Neuronal stem cell (in vitro differentiated cells): ENCODE results near the gene TRIM9.
A peak's percentile ranks its signal among the peaks of the same experiment; 100 is the strongest.

Experiments
- DNase-seq: peaks from one replicate; pipeline ENCODE4 v3.0.0-alpha.2; 2013; ENCODE audit warnings: low spot score
- H2AFZ ChIP-seq: one replicate; pipeline ENCODE4 v1.6.1; 2013; ENCODE audit warnings: mild to moderate bottlenecking, low read length, inconsistent platforms
- H2AK5ac ChIP-seq: 2 replicates; pipeline ENCODE4 v1.6.1; 2013; ENCODE audit warnings: low read depth, mild to moderate bottlenecking, inconsistent platforms, low read length, moderate library complexity, mixed read lengths
- H2BK120ac ChIP-seq: 2 replicates; pipeline ENCODE4 v1.6.1; 2013; ENCODE audit warnings: low read depth, mild to moderate bottlenecking, inconsistent platforms, low read length, moderate library complexity, mixed read lengths
- H2BK12ac ChIP-seq: one replicate; pipeline ENCODE4 v1.6.1; 2013; ENCODE audit warnings: low read length, inconsistent platforms
- H2BK15ac ChIP-seq: 2 replicates; pipeline ENCODE4 v1.6.1; 2013; ENCODE audit warnings: mild to moderate bottlenecking, low read length, inconsistent platforms, mixed read lengths
- H2BK5ac ChIP-seq: one replicate; pipeline ENCODE4 v1.6.1; 2013; ENCODE audit warnings: inconsistent platforms, mild to moderate bottlenecking, low read length, moderate library complexity
- H3K14ac ChIP-seq: one replicate; pipeline ENCODE4 v1.6.1; 2013; ENCODE audit warnings: low read length, inconsistent platforms
- H3K18ac ChIP-seq: 2 replicates; pipeline ENCODE4 v1.6.1; 2013; ENCODE audit warnings: low read length, inconsistent platforms
- H3K23ac ChIP-seq: 2 replicates; pipeline ENCODE4 v1.6.1; 2013; ENCODE audit warnings: low read depth, mild to moderate bottlenecking, mixed read lengths, low read length, inconsistent platforms; ENCODE audit not compliant: poor library complexity
- H3K27ac ChIP-seq: replicated peaks from 3 replicates; pipeline ENCODE4 v1.5.1; 2013; ENCODE audit warnings: low read length, inconsistent platforms
- H3K27me3 ChIP-seq, 3 experiments: 2 replicates each; pipeline ENCODE4 v1.6.1; 2013; ENCODE audit warnings: low read length in 3 of 3, mild to moderate bottlenecking in 2 of 3, inconsistent platforms in 1 of 3, low read depth in 1 of 3, mixed read lengths in 1 of 3, moderate library complexity in 1 of 3; ENCODE audit not compliant: control insufficient read depth in 3 of 3, insufficient read depth in 3 of 3
- H3K36me3 ChIP-seq, 2 donors: replicated peaks in 1 of 2; 2 replicates each; pipeline ENCODE4 v1.6.1; 2013; ENCODE audit warnings: low read length in 2 of 2; ENCODE audit not compliant: control insufficient read depth in 2 of 2, insufficient read depth in 2 of 2
- H3K4ac ChIP-seq: 2 replicates; pipeline ENCODE4 v1.6.1; 2013; ENCODE audit warnings: inconsistent platforms, mild to moderate bottlenecking, low read length, moderate library complexity
- H3K4me1 ChIP-seq, 2 donors: 1 replicate in 1 of 2; 2 replicates in 1 of 2; pipeline ENCODE4 v1.6.1; 2013; ENCODE audit warnings: low read length in 2 of 2, low read depth in 1 of 2; ENCODE audit not compliant: control insufficient read depth in 2 of 2, insufficient read depth in 1 of 2
- H3K4me2 ChIP-seq: one replicate; pipeline ENCODE4 v1.6.1; 2013; ENCODE audit warnings: mild to moderate bottlenecking, low read length, inconsistent platforms; ENCODE audit not compliant: insufficient read depth, poor library complexity, severe bottlenecking
- H3K4me3 ChIP-seq, 2 donors: 2 replicates each; pipeline ENCODE4 v1.5.1; 2013; ENCODE audit warnings: low read length in 2 of 2, mild to moderate bottlenecking in 2 of 2, inconsistent platforms in 1 of 2, moderate library complexity in 1 of 2
- H3K79me1 ChIP-seq: one replicate; pipeline ENCODE4 v1.6.1; 2013; ENCODE audit warnings: low read depth, mild to moderate bottlenecking, inconsistent platforms, low read length, moderate library complexity
- H3K9ac ChIP-seq: one replicate; pipeline ENCODE4 v1.6.1; 2013; ENCODE audit warnings: mild to moderate bottlenecking, low read depth, low read length, inconsistent platforms; ENCODE audit not compliant: poor library complexity
- H3K9me3 ChIP-seq, 2 donors: replicated peaks in 1 of 2; 2 replicates each; pipeline versions ENCODE3 to v1.6.1; 2013; ENCODE audit warnings: low read length in 2 of 2, mild to moderate bottlenecking in 2 of 2, inconsistent platforms in 1 of 2, low read depth in 1 of 2, mixed read lengths in 1 of 2, moderate library complexity in 1 of 2; ENCODE audit not compliant: control insufficient read depth in 2 of 2, insufficient read depth in 1 of 2
- H4K8ac ChIP-seq: one replicate; pipeline ENCODE4 v1.6.1; 2013; ENCODE audit warnings: low read depth, mild to moderate bottlenecking, inconsistent platforms, low read length, moderate library complexity
- H4K91ac ChIP-seq: one replicate; pipeline ENCODE4 v1.6.1; 2013; ENCODE audit warnings: low read length, low read depth, mild to moderate bottlenecking, inconsistent platforms; ENCODE audit not compliant: poor library complexity
- WGBS, 2 donors: extraction: QIAGEN DNeasy Blood & Tissue Kit; methylation state at CpG; one replicate each; pipeline ENCODE4 v1.1.7; 2013; ENCODE audit warnings: missing lambda C conversion rate in 2 of 2, mixed read lengths in 1 of 2; ENCODE audit not compliant: insufficient read length in 2 of 2, insufficient replicate concordance in 1 of 2; ENCODE audit errors: extremely low coverage in 2 of 2; 5-methylcytosine and 5-hydroxymethylcytosine counted together

The TRIM9 gene

GRCh38 chr14:51014086-51014485 lies 80.8 kb downstream of the TRIM9 start:
- no peak overlapping the region for H3K4me3 ChIP-seq
- no peak overlapping the region for H3K9ac ChIP-seq
- no CpG with 5 or more reads among the region's 2 CpGs for WGBS, 2 donors
- H2BK5ac ChIP-seq = no peak overlapping the region
- no peak overlapping the region for H3K27ac ChIP-seq
- DNase-seq = no peak
- H3K4me1 ChIP-seq = peaks cover 0 to 3% of the 10 kb centered on the region in 2 donors
- no peak overlapping the region for H3K4me2 ChIP-seq
- H3K14ac ChIP-seq = no peak overlapping the region
- no peak overlapping the region for H3K23ac ChIP-seq
- peaks cover 0 to under 1% of the 10 kb centered on the region in 2 donors for H3K36me3 ChIP-seq
- H3K79me1 ChIP-seq = no peaks in the 10 kb centered on the region
- H3K18ac ChIP-seq = no peak overlapping the region
- no peak overlapping the region for H2BK120ac ChIP-seq
- H2BK12ac ChIP-seq = no peak overlapping the region
- no peak overlapping the region for H4K8ac ChIP-seq
- no peak overlapping the region for H3K4ac ChIP-seq
- H2AK5ac ChIP-seq = no peak overlapping the region
- H4K91ac ChIP-seq = no peak overlapping the region
- H2BK15ac ChIP-seq = no peak overlapping the region
- H3K9me3 ChIP-seq = no peaks in the 10 kb centered on the region
- H3K27me3 ChIP-seq = no peaks in the 10 kb centered on the region
- no peak overlapping the region for H2AFZ ChIP-seq

DNA sequence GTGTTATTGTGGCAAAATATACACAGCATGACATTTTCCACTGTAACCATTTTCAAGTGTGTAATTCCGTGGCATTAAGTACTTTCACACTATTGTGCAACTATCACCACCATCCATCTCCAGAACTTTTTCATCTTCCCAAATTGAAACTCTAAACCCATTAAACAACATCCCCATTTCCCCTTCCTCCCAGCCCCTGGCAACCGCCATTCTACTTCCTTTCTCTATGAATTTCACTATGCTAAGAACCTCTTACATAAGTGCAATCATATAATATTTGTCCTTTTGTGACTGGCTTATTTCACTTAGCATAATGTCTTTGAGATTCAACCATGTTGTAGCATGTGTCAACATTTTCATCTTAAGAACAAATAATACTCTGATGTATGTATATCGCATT lies 82.8 kb downstream of the TRIM9 start:
- no peaks in the 10 kb centered on the region for H3K9me3 ChIP-seq
- H2BK120ac ChIP-seq = no peak overlapping the region
- peaks cover 5 to 7% of the 10 kb centered on the region in 2 donors for H3K4me1 ChIP-seq
- no peak overlapping the region for H3K23ac ChIP-seq
- no peak overlapping the region for H2BK5ac ChIP-seq
- H3K4me2 ChIP-seq = no peak overlapping the region
- H2BK15ac ChIP-seq = no peak overlapping the region
- H3K14ac ChIP-seq = no peak overlapping the region
- peaks cover 0 to 5% of the 10 kb centered on the region in 2 donors for H3K36me3 ChIP-seq
- H3K79me1 ChIP-seq = no peaks in the 10 kb centered on the region
- H4K8ac ChIP-seq = no peak overlapping the region
- H2AFZ ChIP-seq = no peak overlapping the region
- no peak overlapping the region for H3K27ac ChIP-seq
- no peak overlapping the region for H3K18ac ChIP-seq
- no peaks in the 10 kb centered on the region for H3K27me3 ChIP-seq
- H2AK5ac ChIP-seq = no peak overlapping the region
- H3K4me3 ChIP-seq = no peak overlapping the region
- H3K9ac ChIP-seq = no peak overlapping the region
- no peak overlapping the region for H3K4ac ChIP-seq
- no peak overlapping the region for H2BK12ac ChIP-seq
- WGBS, 2 donors = no CpG with 5 or more reads among the region's 3 CpGs
- DNase-seq = no peak
- H4K91ac ChIP-seq = no peak overlapping the region

- no peak overlapping the region for H3K18ac ChIP-seq
- no peak for DNase-seq
- H2AK5ac ChIP-seq = no peak overlapping the region
- no peak overlapping the region for H3K4me3 ChIP-seq
- no peak overlapping the region for H2AFZ ChIP-seq
- peaks cover 15 to 27% of the 10 kb centered on the region in 2 donors for H3K4me1 ChIP-seq
- H2BK12ac ChIP-seq = no peak overlapping the region
- no peak overlapping the region for H2BK5ac ChIP-seq
- H3K36me3 ChIP-seq = peaks cover 0 to 5% of the 10 kb centered on the region in 2 donors
- no peaks in the 10 kb centered on the region for H3K27me3 ChIP-seq
- no peak overlapping the region for H4K91ac ChIP-seq
- H3K9ac ChIP-seq = no peak overlapping the region
- no peaks in the 10 kb centered on the region for H3K79me1 ChIP-seq
- H2BK15ac ChIP-seq = no peak overlapping the region
- no peaks in the 10 kb centered on the region for H3K9me3 ChIP-seq
- H3K4me2 ChIP-seq = no peak overlapping the region
- H3K4ac ChIP-seq = no peak overlapping the region
- no peak overlapping the region for H3K27ac ChIP-seq
- H4K8ac ChIP-seq = no peak overlapping the region
- no peak overlapping the region for H3K23ac ChIP-seq
- no peak overlapping the region for H3K14ac ChIP-seq
- H2BK120ac ChIP-seq = no peak overlapping the region
These were observed 86.5 kb downstream of the TRIM9 start for GRCh38 chr14:51008446-51008845.

DNA sequence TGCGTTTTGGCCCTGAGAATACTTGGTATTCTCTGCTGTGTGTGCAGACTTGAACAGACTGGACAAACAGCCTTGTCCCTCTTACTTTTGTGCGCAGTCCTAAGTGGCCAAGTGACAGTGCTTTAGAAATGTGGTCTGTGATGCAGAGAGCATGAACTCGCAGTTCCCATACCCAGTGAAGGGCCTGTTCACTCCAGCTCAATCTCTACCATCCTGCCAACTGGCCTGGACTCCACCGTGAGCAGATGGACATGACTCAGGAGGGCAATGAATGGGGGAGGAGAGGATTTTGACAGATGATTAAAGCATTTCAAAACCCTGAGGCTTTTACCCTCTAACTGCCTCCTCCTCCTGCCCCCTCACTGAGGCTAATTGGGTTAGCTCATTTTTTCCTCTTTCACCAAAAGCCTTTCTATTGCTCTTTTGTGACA lies 88.1 kb downstream of the TRIM9 start:
- Histone ChIP-seq H2BK12ac (no peak overlapping the region), H3K4ac (no peak overlapping the region), H2AFZ (peak overlapping the region; percentile 11), H3K4me3 (no peak overlapping the region), H2AK5ac (no peak overlapping the region), H3K4me2 (no peak overlapping the region), H3K23ac (no peak overlapping the region), H3K18ac (no peak overlapping the region), H3K79me1 (no peaks in the 10 kb centered on the region), H3K27ac (peak overlapping the region; percentile 53), H2BK15ac (no peak overlapping the region), H3K4me1 (peaks cover 15 to 27% of the 10 kb centered on the region in 2 donors), H3K9me3 (no peaks in the 10 kb centered on the region), H3K14ac (no peak overlapping the region), H2BK120ac (no peak overlapping the region), H3K27me3 (no peaks in the 10 kb centered on the region), H4K91ac (no peak overlapping the region), H2BK5ac (no peak overlapping the region), H3K9ac (no peak overlapping the region), H3K36me3 (peaks cover 0 to 5% of the 10 kb centered on the region in 2 donors), H4K8ac (no peak overlapping the region)
- DNase-seq = peak; percentile 20
- WGBS, 2 donors = no CpG with 5 or more reads among the region's 4 CpGs
